NT2/D1 (cell line): Measurements from ENCODE around the gene KLC1.

Experiments
- YY1 ChIP-seq: IDR thresholded peaks from 2 replicates; pipeline ENCODE4 v1.6.1; 2011; ENCODE audit not compliant: insufficient read length, insufficient read depth
- ZNF274 ChIP-seq: IDR thresholded peaks from 2 replicates; pipeline ENCODE4 v1.6.1; 2011; ENCODE audit warnings: mild to moderate bottlenecking, low read depth, low read length

DNA sequence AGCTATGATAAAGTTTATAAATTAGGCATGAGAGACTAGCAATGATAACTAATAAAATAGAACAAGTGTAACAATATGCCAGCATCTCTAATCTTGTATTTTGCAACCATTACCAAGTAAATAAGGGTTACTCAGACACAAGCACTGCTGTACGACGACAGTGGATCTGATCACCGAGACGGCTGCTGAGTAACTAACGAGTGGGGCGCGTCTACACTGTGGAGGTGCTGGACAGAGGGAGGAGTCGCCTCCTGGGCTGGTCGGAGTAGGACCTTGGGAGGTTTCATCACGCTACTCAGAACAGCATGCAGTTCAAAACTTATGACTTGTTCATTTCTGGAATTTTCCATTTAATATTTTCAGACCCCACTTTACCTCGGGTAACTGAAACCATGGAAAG lies 47.8 kb upstream of the KLC1 start:
- TF ChIP-seq ZNF274 = no peak
- no peak for TF ChIP-seq YY1
